ENCODE results near the gene PARP12. TPM values are rescaled to one million over a fixed set of nuclear protein-coding genes. Genes with fewer than 3 reads are reported as not detected.

Gene PARP12
- total and polyA plus RNA-seq, 2 of the 8 experiments (the other 6 are each of a cell fraction or from before 2014, with no cell fraction given) = 9.0 to 21.5 TPM

DNA sequence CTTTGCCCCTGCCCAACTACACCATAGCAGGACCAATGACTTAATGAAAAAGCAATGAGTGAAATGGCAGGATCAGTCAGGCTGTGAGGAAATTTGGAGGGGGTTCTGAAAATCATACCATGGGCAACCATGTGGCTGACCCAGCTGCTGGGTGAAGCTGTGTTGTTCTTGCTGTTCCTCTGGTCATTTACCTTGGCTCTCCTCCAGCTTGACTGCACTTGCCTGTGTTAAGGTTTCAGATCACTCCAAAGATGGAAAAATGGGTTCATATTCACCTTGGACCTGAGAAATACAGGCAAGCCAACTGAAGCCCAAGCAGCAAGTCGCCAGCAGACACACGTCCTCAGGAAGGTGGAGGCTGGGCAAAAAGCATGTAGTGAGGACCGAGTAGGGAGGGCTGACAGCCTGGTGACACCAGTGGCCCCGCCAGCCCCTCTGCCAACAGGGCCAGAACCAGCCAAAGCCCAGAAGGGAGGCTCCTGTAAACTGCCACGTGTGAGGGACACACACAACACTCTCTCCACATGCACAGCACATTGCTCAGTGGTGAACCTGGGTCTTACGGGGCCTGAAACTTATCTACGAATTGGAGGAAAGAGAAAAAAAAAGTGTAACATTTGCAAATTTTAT lies 40.1 kb downstream of the PARP12 start (continued):
- TF ChIP-seq EGR1 (IDR thresholded peaks at IDR 0.05; ENCODE audit: borderline replicate concordance, low read depth, low read length) = no peak
- no peak for TF ChIP-seq TAF7 (optimal IDR thresholded peaks at IDR 0.05; ENCODE audit: borderline replicate concordance, low read depth, low read length)
- TF ChIP-seq GTF2F1 (IDR thresholded peaks at IDR 0.05; ENCODE audit: borderline replicate concordance, low read depth, low read length) = no peak
- TF ChIP-seq BRCA1 (IDR thresholded peaks at IDR 0.05; ENCODE audit: low read depth, low read length) = no peak
- no peak for TF ChIP-seq USF2 (IDR thresholded peaks at IDR 0.05; ENCODE audit: low read length)

Measured in H1 (cell line).